H1 (cell line): ENCODE measurements around the gene RBP3. TPM values are rescaled to one million over a fixed set of nuclear protein-coding genes. Genes with fewer than 3 reads are reported as not detected.

Experiments
- CTCF ChIA-PET: fragments of 300-600 bp; sonication (Branson Sonifier 250); formaldehyde crosslinking; loops from one replicate; lab custom pipeline; 2021; ENCODE audit not compliant: partially characterized antibody; lab: Charles Lee
- POLR2A ChIA-PET: fragments of 300-600 bp; sonication (Branson Sonifier 250); formaldehyde crosslinking; loops from one replicate; lab custom pipeline; 2021; ENCODE audit warnings: inconsistent platforms; ENCODE audit not compliant: partially characterized antibody; lab: Charles Lee
- DNase-seq, 2 experiments: peaks; one replicate each; pipeline versions ENCODE4 v3.0.0 to v3.0.0-alpha.2; 2010 to 2022; ENCODE audit warnings: low spot score in 2 of 2, low read depth in 1 of 2, mixed read lengths in 1 of 2
- FAIRE-seq: peaks from 2 replicates; lab custom pipeline; 2011; peaks lifted over from hg19 to GRCh38; lab: Jason Lieb, UNC
- H2AFZ ChIP-seq: 2 replicates; pipeline ENCODE4 v1.8.1; 2012; ENCODE audit warnings: low read length, inconsistent platforms
- H2AK5ac ChIP-seq: 2 replicates; pipeline ENCODE4 v1.6.1; 2013; ENCODE audit warnings: low read depth, low read length
- H2BK120ac ChIP-seq: replicated peaks from 2 replicates; pipeline ENCODE3; 2013; ENCODE audit warnings: low read depth, low read length, inconsistent platforms
- H2BK12ac ChIP-seq: 2 replicates; pipeline ENCODE4 v1.6.1; 2013; ENCODE audit warnings: low read depth, low read length
- H2BK15ac ChIP-seq: 2 replicates; pipeline ENCODE4 v1.6.1; 2013; ENCODE audit warnings: low read length
- H2BK20ac ChIP-seq: 2 replicates; pipeline ENCODE4 v1.6.1; 2013; ENCODE audit warnings: low read length
- H2BK5ac ChIP-seq: 2 replicates; pipeline ENCODE4 v1.6.1; 2013; ENCODE audit warnings: low read depth, low read length
- H3K14ac ChIP-seq: 2 replicates; pipeline ENCODE4 v1.6.1; 2013; ENCODE audit warnings: inconsistent platforms; ENCODE audit not compliant: insufficient read length
- H3K18ac ChIP-seq: 2 replicates; pipeline ENCODE4 v1.6.1; 2013; ENCODE audit warnings: low read length; ENCODE audit errors: extremely low read depth
- H3K23ac ChIP-seq: 2 replicates; pipeline ENCODE4 v1.6.1; 2013; ENCODE audit warnings: inconsistent platforms; ENCODE audit not compliant: insufficient read length
- H3K23me2 ChIP-seq: 2 replicates; pipeline ENCODE4 v1.6.1; 2013; ENCODE audit warnings: low read depth, low read length
- H3K27ac ChIP-seq: 2 replicates; pipeline ENCODE4 v1.6.1; 2011; ENCODE audit warnings: low read depth, low read length, inconsistent platforms
- H3K27me3 ChIP-seq, 4 experiments: replicated peaks in 1 of 4; 1 replicate in 1 of 4; 2 replicates in 3 of 4; pipeline versions ENCODE4 v1.6.1 to v1.8.1; 2011 to 2013; ENCODE audit warnings: low read length in 3 of 4, mild to moderate bottlenecking in 3 of 4, inconsistent platforms in 2 of 4, mixed read lengths in 2 of 4, moderate library complexity in 1 of 4; ENCODE audit not compliant: control insufficient read depth in 3 of 4, insufficient read depth in 3 of 4; ENCODE audit errors: extremely low read depth in 1 of 4
- H3K36me3 ChIP-seq, 4 experiments: 2 replicates each; pipeline versions ENCODE4 v1.6.1 to v1.8.1; 2011 to 2013; ENCODE audit warnings: mild to moderate bottlenecking in 4 of 4, low read length in 3 of 4, moderate library complexity in 2 of 4, control low read depth in 1 of 4, inconsistent platforms in 1 of 4; ENCODE audit not compliant: insufficient read depth in 4 of 4, control insufficient read depth in 2 of 4
- H3K4ac ChIP-seq: replicated peaks from 2 replicates; pipeline ENCODE3; 2013; ENCODE audit warnings: low read length, low read depth, mixed read lengths, inconsistent platforms; ENCODE audit not compliant: insufficient read length
- H3K4me1 ChIP-seq, 4 experiments: replicated peaks in 1 of 4; 1 replicate in 1 of 4; 2 replicates in 3 of 4; pipeline versions ENCODE4 v1.6.1 to v1.8.1; 2011 to 2013; ENCODE audit warnings: low read length in 3 of 4, inconsistent platforms in 2 of 4, mixed read lengths in 1 of 4; ENCODE audit not compliant: insufficient read depth in 4 of 4, control insufficient read depth in 3 of 4
- H3K4me2 ChIP-seq, 2 experiments: 2 replicates each; pipeline versions ENCODE4 v1.6.1 to v1.8.1; 2011 to 2013; ENCODE audit warnings: low read depth in 2 of 2, low read length in 2 of 2, control low read depth in 1 of 2, inconsistent platforms in 1 of 2, mild to moderate bottlenecking in 1 of 2; ENCODE audit not compliant: insufficient read depth in 1 of 2
- H3K4me3 ChIP-seq, 4 experiments: fragments of 200-600, 300-600 bp in 1 of 4; sonication (generic), shearing (Covaris generic), sonication (Bioruptor Twin) in 1 of 4; 2 replicates each; pipeline versions ENCODE4 v1.5.1 to v1.8.1; 2011 to 2016; ENCODE audit warnings: low read length in 4 of 4, low read depth in 3 of 4, control low read depth in 2 of 4, inconsistent platforms in 2 of 4, mild to moderate bottlenecking in 2 of 4, mixed read lengths in 1 of 4, moderate library complexity in 1 of 4; ENCODE audit not compliant: insufficient read depth in 2 of 4; ENCODE audit errors: extremely low read depth in 1 of 4
- H3K56ac ChIP-seq: replicated peaks from 2 replicates; pipeline ENCODE3; 2013; ENCODE audit warnings: low read depth, mild to moderate bottlenecking, mixed read lengths, low read length, inconsistent platforms; ENCODE audit not compliant: insufficient read length
- H3K79me1 ChIP-seq: 2 replicates; pipeline ENCODE4 v1.6.1; 2013; ENCODE audit warnings: low read depth, low read length, control low read depth
- H3K79me2 ChIP-seq, 2 experiments: 2 replicates each; pipeline versions ENCODE4 v1.6.1 to v1.8.1; 2012 to 2013; ENCODE audit warnings: low read length in 2 of 2, mild to moderate bottlenecking in 2 of 2, inconsistent platforms in 1 of 2; ENCODE audit not compliant: insufficient read depth in 2 of 2, control insufficient read depth in 1 of 2
- H3K9ac ChIP-seq, 4 experiments: replicated peaks in 1 of 4; 1 replicate in 1 of 4; 2 replicates in 3 of 4; pipeline versions ENCODE4 v1.6.1 to v1.8.1; 2011 to 2013; ENCODE audit warnings: low read depth in 3 of 4, low read length in 3 of 4, control low read depth in 2 of 4, mild to moderate bottlenecking in 2 of 4, moderate library complexity in 2 of 4, inconsistent platforms in 1 of 4; ENCODE audit errors: extremely low read depth in 1 of 4
- H3K9me3 ChIP-seq, 2 experiments: 2 replicates each; pipeline versions ENCODE4 v1.6.1 to v1.8.1; 2012 to 2013; ENCODE audit warnings: mild to moderate bottlenecking in 2 of 2, moderate library complexity in 2 of 2, control low read depth in 1 of 2, inconsistent platforms in 1 of 2, low read depth in 1 of 2, low read length in 1 of 2, mixed read lengths in 1 of 2; ENCODE audit not compliant: insufficient read depth in 2 of 2
- H4K20me1 ChIP-seq, 2 experiments: replicated peaks in 1 of 2; 2 replicates each; pipeline versions ENCODE3 to v1.8.1; 2011 to 2013; ENCODE audit warnings: inconsistent platforms in 2 of 2, low read length in 2 of 2, mild to moderate bottlenecking in 1 of 2; ENCODE audit not compliant: insufficient read depth in 2 of 2, control insufficient read depth in 1 of 2
- H4K5ac ChIP-seq: 2 replicates; pipeline ENCODE4 v1.6.1; 2013; ENCODE audit warnings: low read length, low read depth, mixed read lengths, inconsistent platforms; ENCODE audit not compliant: insufficient read length
- H4K8ac ChIP-seq: 2 replicates; pipeline ENCODE4 v1.8.0; 2013; ENCODE audit warnings: mild to moderate bottlenecking, moderate library complexity, low read length, inconsistent platforms; ENCODE audit not compliant: insufficient read depth; ENCODE audit errors: extremely low read depth
- H4K91ac ChIP-seq: replicated peaks from 2 replicates; pipeline ENCODE3; 2013; ENCODE audit warnings: low read length, mixed read lengths, inconsistent platforms; ENCODE audit not compliant: insufficient read length
- CHD2 ChIP-seq: IDR thresholded peaks from 2 replicates; pipeline ENCODE4 v1.6.1; 2012; ENCODE audit warnings: low read length, improper control_type of control experiment
- SRF ChIP-seq: IDR thresholded peaks from 2 replicates; pipeline ENCODE4 v1.6.1; 2011; ENCODE audit warnings: mild to moderate bottlenecking, low read depth, low read length, moderate library complexity
- YY1 ChIP-seq: IDR thresholded peaks from 2 replicates; pipeline ENCODE4 v1.6.1; 2011; ENCODE audit warnings: low read depth, mild to moderate bottlenecking, low read length
- WGBS, 2 experiments: shearing (Covaris generic) in 1 of 2; methylation state at CpG; one replicate each; pipeline versions ENCODE4 v1.1.6 to v1.1.7; 2013 to 2015; ENCODE audit warnings: low lambda C conversion rate in 2 of 2, mixed read lengths in 2 of 2, inconsistent platforms in 1 of 2, low coverage in 1 of 2, missing lambda C conversion rate in 1 of 2; ENCODE audit not compliant: insufficient replicate concordance in 2 of 2, insufficient coverage in 1 of 2, insufficient read length in 1 of 2; ENCODE audit errors: extremely low coverage in 1 of 2, missing lambda C conversion rate in 1 of 2; 5-methylcytosine and 5-hydroxymethylcytosine counted together
- polyA plus RNA-seq, 7 experiments: library from polyadenylated mRNA; depleted of rRNA in 3 of 7; stranded (reverse) in 5 of 7; unstranded in 2 of 7; fragments of >200 nt in 5 of 7; fragments of 200-250 nt in 2 of 7; gene quantifications; 1 replicate in 5 of 7; 2 replicates in 1 of 7; 4 replicates in 1 of 7; pipeline versions ENCODE4 v1.2.1 to v1.2.3, GENCODE V29; 2011 to 2013; ENCODE audit warnings: missing spikeins in 2 of 7, mixed read lengths in 2 of 7
- total RNA-seq: library from RNA; stranded (reverse); fragmentation: NEBNext Ultra II Directional; extraction: Animal tissue kit (Norgen Biotek cat#: 25700); gene quantifications from 2 replicates; pipeline ENCODE4 v1.2.1, GENCODE V29; 2021

Gene RBP3
- total and polyA plus RNA-seq, 2 of the 8 experiments (the other 6 are each of a cell fraction or from before 2014, with no cell fraction given), result not detected

DNA sequence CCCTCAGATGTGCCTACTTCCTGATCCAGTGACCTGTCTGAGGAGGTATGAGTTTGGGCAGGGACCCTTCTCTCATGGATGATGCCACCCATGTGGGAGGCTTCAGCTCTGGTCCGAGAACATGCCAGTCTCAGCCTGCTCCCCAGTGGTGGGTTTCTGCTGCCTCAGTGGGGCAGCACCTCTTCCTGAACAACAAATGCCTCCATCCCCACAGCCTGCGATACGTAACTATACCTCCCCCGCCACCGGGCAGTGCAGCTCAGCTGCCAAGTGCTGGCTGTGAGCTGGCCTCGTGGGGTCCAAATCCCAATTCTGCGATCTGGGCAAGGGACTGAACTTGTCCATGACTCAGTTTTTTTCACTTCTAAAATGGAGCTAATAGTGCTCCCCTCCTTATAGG is 45.1 kb upstream of the RBP3 start:
- FAIRE-seq (no peak), DNase-seq (no peak)
- Histone ChIP-seq H4K5ac (no peak overlapping the region), H3K18ac (no peak overlapping the region), H2BK5ac (no peak overlapping the region), H2BK15ac (no peak overlapping the region), H3K4me3 (no peak overlapping the region), H3K79me1 (no peaks in the 10 kb centered on the region), H3K9me3 (no peaks in the 10 kb centered on the region), H3K27ac (no peak overlapping the region), H2AK5ac (no peak overlapping the region), H4K20me1 (no peaks in the 10 kb centered on the region), H3K36me3 (no peaks in the 10 kb centered on the region), H2AFZ (no peak overlapping the region), H4K8ac (no peak overlapping the region), H2BK20ac (no peak overlapping the region), H3K9ac (no peak overlapping the region), H3K27me3 (peaks cover 4 to 42% (median 33%) of the 10 kb centered on the region in 4 experiments), H3K4me1 (peaks cover 0 to 6% (median 3%) of the 10 kb centered on the region in 4 experiments; a peak in 4 of 7 replicates), H3K4me2 (no peak overlapping the region), H4K91ac (no peak overlapping the region), H3K23ac (no peak overlapping the region), H3K14ac (no peak overlapping the region), H3K23me2 (peaks cover 11% of the 10 kb centered on the region; the same call in 1 of the 2 replicates), H2BK120ac (no peak overlapping the region), H2BK12ac (no peak overlapping the region), H3K56ac (no peak overlapping the region), H3K79me2 (no peaks in the 10 kb centered on the region), H3K4ac (no peak overlapping the region)
- ChIA-PET POLR2A (no interaction called here), CTCF (interaction anchor here (0.7 to 3.3 kb wide), 8 partner anchors 10 to 310 kb away, joined by 3 to 17 read pairs (median 4); no protein-coding TSS in a partner anchor)
- WGBS, 2 experiments, result 76% methylated on average over 7 of the region's 7 CpGs; no CpG with 5 or more reads in 1 of the 2 experiments
- TF ChIP-seq CHD2, result no peak
- no peak for TF ChIP-seq SRF
- TF ChIP-seq YY1, result no peak
